GM19328 (cell line): Measurements from ENCODE around the gene TLR4.

Experiments used
- ATAC-seq: cut with Tn5 transposase; IDR thresholded peaks from one replicate; pipeline ENCODE4 v1.9.1; 2021; ENCODE audit warnings: mild to moderate bottlenecking, moderate library complexity; ENCODE audit not compliant: unreplicated experiment

The TLR4 gene

GRCh38 chr9:117704024-117704575 lies at the start of gene TLR4:
TLR4 (plus strand) TSS chr9:117704403; CDS start chr9:117704473, 70 bp downstream.
- peak; percentile 99 for ATAC-seq

- ATAC-seq: no peak
These were observed 48.2 kb upstream of the TLR4 start for GRCh38 chr9:117656002-117656401.

- ATAC-seq: no peak
These were observed 41.6 kb upstream of the TLR4 start for GRCh38 chr9:117662651-117663050.

GRCh38 chr9:117664419-117664818 lies 39.8 kb upstream of the TLR4 start:
- ATAC-seq: no peak

GRCh38 chr9:117665601-117666385 lies 38.4 kb upstream of the TLR4 start:
- ATAC-seq: no peak

GRCh38 chr9:117671468-117671867 lies 32.7 kb upstream of the TLR4 start:
- no peak for ATAC-seq

GRCh38 chr9:117672369-117672768 lies 31.8 kb upstream of the TLR4 start:
- no peak for ATAC-seq

GRCh38 chr9:117677572-117677971 lies 26.6 kb upstream of the TLR4 start:
- no peak for ATAC-seq

GRCh38 chr9:117678871-117679270 lies 25.3 kb upstream of the TLR4 start:
- no peak for ATAC-seq

GRCh38 chr9:117679416-117679815 lies 24.8 kb upstream of the TLR4 start:
- no peak for ATAC-seq

GRCh38 chr9:117681888-117682287 lies 22.3 kb upstream of the TLR4 start:
- no peak for ATAC-seq

- ATAC-seq: no peak
These were observed 21.1 kb upstream of the TLR4 start for GRCh38 chr9:117682955-117683710.

- no peak for ATAC-seq
These were observed 16.7 kb upstream of the TLR4 start for GRCh38 chr9:117687532-117687931.

GRCh38 chr9:117691367-117691766 lies 12.8 kb upstream of the TLR4 start:
- no peak for ATAC-seq

- ATAC-seq: no peak
These were observed 8.0 kb upstream of the TLR4 start for GRCh38 chr9:117696154-117696553.

- ATAC-seq: no peak
These were observed 7.2 kb upstream of the TLR4 start for GRCh38 chr9:117697046-117697445.

- no peak for ATAC-seq
These were observed 666 bp upstream of the TLR4 start for GRCh38 chr9:117703537-117703936.

GRCh38 chr9:117704597-117704996 lies 394 bp downstream of the TLR4 start:
- no peak for ATAC-seq

GRCh38 chr9:117705386-117705785 lies 1.2 kb downstream of the TLR4 start:
- ATAC-seq: no peak

GRCh38 chr9:117706421-117707116 lies 2.4 kb downstream of the TLR4 start:
- no peak for ATAC-seq

- no peak for ATAC-seq
These were observed 3.4 kb downstream of the TLR4 start for GRCh38 chr9:117707561-117707960.
